ENCODE measurements around the gene FKBP15. TPM values are rescaled to one million over a fixed set of nuclear protein-coding genes. Genes with fewer than 3 reads are reported as not detected.
"Not testable (repeated sequence)": the region's sequence is repeated elsewhere in the genome, so short reads cannot be mapped to it uniquely, and the experiment has no call there.

Gene FKBP15
- total RNA-seq, 1 donor from 2014 or later = 23.8 TPM

DNA sequence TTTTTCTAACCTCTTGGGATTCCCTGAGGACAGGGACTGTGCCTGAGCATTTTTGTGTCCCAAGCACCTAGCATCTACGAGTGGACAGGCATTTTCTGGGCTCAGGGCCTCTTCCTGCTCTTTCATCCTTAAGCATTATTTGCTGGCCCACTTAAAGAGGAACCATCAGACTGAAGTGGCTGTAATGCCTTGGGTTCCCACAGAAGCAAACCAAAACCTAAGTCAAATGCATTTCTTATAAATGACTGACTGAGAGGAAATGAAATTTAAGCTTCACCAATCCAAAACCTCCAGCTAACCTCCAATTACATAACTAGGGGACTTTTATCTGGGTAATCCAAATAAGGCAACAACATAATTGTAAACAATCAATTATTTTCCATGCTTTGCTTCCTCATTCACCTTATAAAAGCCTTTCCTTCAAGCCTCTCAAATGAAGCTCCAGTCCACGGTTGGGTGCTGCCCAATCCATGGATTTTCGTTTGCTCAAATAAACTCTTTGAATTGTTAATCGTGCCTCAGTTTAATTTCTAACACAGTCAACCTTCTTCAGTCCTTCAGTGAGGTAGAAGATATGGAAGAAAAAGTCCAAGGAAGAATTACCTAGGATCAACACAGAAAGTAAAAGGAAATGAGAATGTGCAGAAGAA is 95.6 kb downstream of the FKBP15 start:
- TF ChIP-seq, protein P1, sequence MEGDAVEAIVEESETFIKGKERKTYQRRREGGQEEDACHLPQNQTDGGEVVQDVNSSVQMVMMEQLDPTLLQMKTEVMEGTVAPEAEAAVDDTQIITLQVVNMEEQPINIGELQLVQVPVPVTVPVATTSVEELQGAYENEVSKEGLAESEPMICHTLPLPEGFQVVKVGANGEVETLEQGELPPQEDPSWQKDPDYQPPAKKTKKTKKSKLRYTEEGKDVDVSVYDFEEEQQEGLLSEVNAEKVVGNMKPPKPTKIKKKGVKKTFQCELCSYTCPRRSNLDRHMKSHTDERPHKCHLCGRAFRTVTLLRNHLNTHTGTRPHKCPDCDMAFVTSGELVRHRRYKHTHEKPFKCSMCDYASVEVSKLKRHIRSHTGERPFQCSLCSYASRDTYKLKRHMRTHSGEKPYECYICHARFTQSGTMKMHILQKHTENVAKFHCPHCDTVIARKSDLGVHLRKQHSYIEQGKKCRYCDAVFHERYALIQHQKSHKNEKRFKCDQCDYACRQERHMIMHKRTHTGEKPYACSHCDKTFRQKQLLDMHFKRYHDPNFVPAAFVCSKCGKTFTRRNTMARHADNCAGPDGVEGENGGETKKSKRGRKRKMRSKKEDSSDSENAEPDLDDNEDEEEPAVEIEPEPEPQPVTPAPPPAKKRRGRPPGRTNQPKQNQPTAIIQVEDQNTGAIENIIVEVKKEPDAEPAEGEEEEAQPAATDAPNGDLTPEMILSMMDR (conservative IDR thresholded peaks at IDR 0.05) = no peak
- Mint-ChIP-seq H3K9me3 (no peaks in the 10 kb centered on the region), H3K4me1 (ENCODE audit: unreplicated experiment) (no peaks in the 10 kb centered on the region), H3K36me3 (no peaks in the 10 kb centered on the region), H3K27me3 (peaks cover 26% of the 10 kb centered on the region), H3K4me3 (no peak overlapping the region), H3K27ac (no peak overlapping the region)
- DNase-seq (ENCODE audit: extremely low spot score, unreplicated experiment) = no peak

DNA sequence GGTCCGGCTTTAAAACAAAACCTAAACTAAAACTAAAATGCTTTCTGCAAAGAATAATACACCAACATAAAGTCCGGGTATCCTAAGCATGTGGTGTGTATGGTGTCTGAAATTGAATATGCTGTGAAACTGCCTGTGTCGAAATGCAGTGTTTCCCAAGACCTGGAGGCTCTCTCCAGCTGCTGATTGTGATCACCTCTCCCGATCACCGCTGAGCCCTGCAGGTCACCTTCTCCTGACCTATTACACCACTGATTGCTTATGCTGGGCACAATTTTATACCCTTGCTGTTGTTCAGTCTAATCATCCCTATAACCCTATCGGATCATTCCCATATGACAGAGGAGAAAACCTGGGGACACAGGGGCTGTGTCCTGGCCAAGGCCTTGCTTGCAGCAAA is 102.2 kb downstream of the FKBP15 start:
- not testable (repeated sequence) for H3K27ac Mint-ChIP-seq; DNase-seq (ENCODE audit: extremely low spot score, unreplicated experiment); H3K4me1 Mint-ChIP-seq (ENCODE audit: unreplicated experiment); H3K9me3 Mint-ChIP-seq; H3K27me3 Mint-ChIP-seq; H3K4me3 Mint-ChIP-seq; H3K36me3 Mint-ChIP-seq

Other genes starting within 250 kb of the FKBP15 start
- gene ZNF883, start 209.1 kb downstream of the FKBP15 start, total RNA-seq (ENCODE audit: low replicate concordance) = 7.9 and 12.9 TPM in 2 replicates
- gene ZFP37, start 164.6 kb downstream of the FKBP15 start, total RNA-seq (ENCODE audit: low replicate concordance) = 3.6 and 7.4 TPM in 2 replicates
- 7.6 and 10.7 TPM in 2 replicates for gene SLC31A2, start 70.3 kb downstream of the FKBP15 start, total RNA-seq (ENCODE audit: low replicate concordance)
- gene SLC31A1, start 267 bp upstream of the FKBP15 start, total RNA-seq (ENCODE audit: low replicate concordance) = 31.7 and 45.8 TPM in 2 replicates
- gene CDC26, start 54.3 kb upstream of the FKBP15 start, total RNA-seq (ENCODE audit: low replicate concordance) = 33.9 and 34.8 TPM in 2 replicates
- 27.2 and 38.0 TPM in 2 replicates for gene PRPF4, start 54.4 kb upstream of the FKBP15 start, total RNA-seq (ENCODE audit: low replicate concordance)
- gene RNF183, start 82.1 kb upstream of the FKBP15 start, total RNA-seq (ENCODE audit: low replicate concordance) = 0.77 and 1.0 TPM in 2 replicates
- gene WDR31, start 119.0 kb upstream of the FKBP15 start, total RNA-seq (ENCODE audit: low replicate concordance) = 5.0 and 6.7 TPM in 2 replicates
- gene BSPRY, start 128.3 kb upstream of the FKBP15 start, total RNA-seq (ENCODE audit: low replicate concordance) = 9.0 and 22.6 TPM in 2 replicates
- gene HDHD3, start 155.7 kb upstream of the FKBP15 start, total RNA-seq (ENCODE audit: low replicate concordance) = 33.9 and 53.1 TPM in 2 replicates
- gene ALAD, start 180.0 kb upstream of the FKBP15 start, total RNA-seq (ENCODE audit: low replicate concordance) = 41.4 and 57.0 TPM in 2 replicates
- 43.2 and 54.9 TPM in 2 replicates for gene POLE3, start 189.4 kb upstream of the FKBP15 start, total RNA-seq (ENCODE audit: low replicate concordance)
- gene C9orf43, start 189.5 kb upstream of the FKBP15 start, total RNA-seq (ENCODE audit: low replicate concordance) = 0.80 and 0.88 TPM in 2 replicates
- gene RGS3, start 242.4 kb upstream of the FKBP15 start, total RNA-seq (ENCODE audit: low replicate concordance) = 9.6 and 29.9 TPM in 2 replicates